Activated naive CD8-positive, alpha-beta T cell treated with anti-CD3 and anti-CD28 coated beads, Interleukin-2, amount 50 U/mL, for 24 hours (primary cell): ENCODE measurements around the gene PNPLA8.
"Not testable (repeated sequence)": the region's sequence is repeated elsewhere in the genome, so short reads cannot be mapped to it uniquely, and the experiment has no call there.

Experiments used
- ATAC-seq: fragments of 150-1000 bp; cut with Tn5 transposase; one replicate; pipeline ENCODE4 v1.10.0; 2021
- DNase-seq: peaks from one replicate; pipeline ENCODE4 v3.0.0; 2021
- H3K27ac Mint-ChIP-seq: one replicate; pipeline ENCODE4 v1.8.0; 2021; ENCODE audit warnings: mild to moderate bottlenecking, mixed read lengths
- H3K27me3 Mint-ChIP-seq: one replicate; pipeline ENCODE4 v1.8.0; 2021; ENCODE audit warnings: mixed read lengths
- H3K36me3 Mint-ChIP-seq: one replicate; pipeline ENCODE4 v1.8.0; 2021; ENCODE audit warnings: low read depth, mixed read lengths
- H3K4me1 Mint-ChIP-seq: one replicate; pipeline ENCODE4 v1.8.0; 2021; ENCODE audit warnings: mixed read lengths
- H3K4me3 Mint-ChIP-seq: one replicate; pipeline ENCODE4 v1.8.0; 2021; ENCODE audit warnings: mild to moderate bottlenecking, moderate library complexity, mixed read lengths
- H3K9me3 Mint-ChIP-seq: one replicate; pipeline ENCODE4 v1.8.0; 2021; ENCODE audit warnings: mixed read lengths

The PNPLA8 gene

DNA sequence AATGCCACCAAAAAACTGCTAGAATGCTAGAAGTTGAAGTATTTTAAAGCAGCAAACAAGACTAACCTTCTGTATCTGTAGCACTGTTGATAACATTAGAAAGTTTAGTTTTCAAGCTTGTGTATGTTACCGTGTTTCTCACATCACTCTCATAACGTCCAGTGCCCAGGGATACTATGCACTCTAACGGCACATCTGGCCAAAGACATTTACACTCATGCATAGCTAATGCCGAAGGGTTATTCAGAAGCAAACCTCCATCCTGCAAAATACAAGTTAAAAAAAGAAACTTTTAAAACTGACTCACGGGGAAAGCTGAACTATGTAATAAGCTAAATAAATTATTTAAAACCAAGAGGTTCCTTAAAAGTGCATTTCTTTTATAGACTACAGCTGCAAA, 46.8 kb downstream of the PNPLA8 start:
- no peaks in the 10 kb centered on the region for H3K4me1 Mint-ChIP-seq
- H3K36me3 Mint-ChIP-seq, result peaks cover 24% of the 10 kb centered on the region
- H3K27me3 Mint-ChIP-seq, result no peaks in the 10 kb centered on the region
- no peak overlapping the region for H3K27ac Mint-ChIP-seq
- no peak overlapping the region for H3K4me3 Mint-ChIP-seq
- no peak for DNase-seq
- H3K9me3 Mint-ChIP-seq, result no peaks in the 10 kb centered on the region
- ATAC-seq, result no peak

DNA sequence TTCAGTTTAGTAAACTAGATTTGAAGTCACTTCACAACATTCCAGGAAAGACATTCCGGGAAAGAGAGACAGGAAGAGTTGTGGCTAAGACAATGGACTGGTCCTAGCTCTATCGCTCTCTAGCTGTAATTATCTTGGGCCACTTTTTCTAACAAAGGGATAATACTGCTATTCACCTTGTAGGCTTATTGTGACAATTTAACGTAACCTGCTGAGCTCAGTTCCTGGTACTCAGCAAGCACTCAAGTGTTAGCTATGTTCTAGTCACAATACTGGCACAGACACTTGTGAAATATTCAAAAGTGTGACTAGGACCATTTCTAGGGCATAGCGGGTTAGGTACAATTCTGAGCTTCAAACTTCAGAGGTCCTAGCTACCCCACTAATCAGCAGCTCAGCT, 57.7 kb downstream of the PNPLA8 start:
- Mint-ChIP-seq H3K9me3 (no peaks in the 10 kb centered on the region), H3K27me3 (no peaks in the 10 kb centered on the region), H3K27ac (no peak overlapping the region), H3K4me1 (peaks cover 37% of the 10 kb centered on the region), H3K36me3 (no peaks in the 10 kb centered on the region), H3K4me3 (no peak overlapping the region)
- no peak for ATAC-seq
- DNase-seq, result no peak

DNA sequence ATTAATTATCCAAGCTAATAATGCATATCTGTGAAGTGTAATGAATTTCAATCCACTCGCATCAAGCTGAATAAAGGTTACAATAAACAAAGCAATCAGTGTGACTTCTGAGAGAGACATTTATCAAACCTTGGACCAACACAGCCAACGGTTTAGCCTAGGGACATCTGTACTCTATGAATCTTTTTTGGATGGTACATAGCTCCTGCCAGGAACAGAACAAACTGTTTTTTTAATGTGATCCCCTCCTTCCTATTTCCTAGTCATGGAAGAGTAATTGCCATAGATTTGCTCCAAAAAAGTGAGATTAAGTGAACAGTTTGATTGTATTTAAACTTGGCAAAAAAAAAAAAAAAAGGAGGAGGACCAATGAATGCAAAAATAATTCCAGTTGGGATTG, 58.5 kb downstream of the PNPLA8 start:
- H3K4me1 Mint-ChIP-seq, result peaks cover 45% of the 10 kb centered on the region

DNA sequence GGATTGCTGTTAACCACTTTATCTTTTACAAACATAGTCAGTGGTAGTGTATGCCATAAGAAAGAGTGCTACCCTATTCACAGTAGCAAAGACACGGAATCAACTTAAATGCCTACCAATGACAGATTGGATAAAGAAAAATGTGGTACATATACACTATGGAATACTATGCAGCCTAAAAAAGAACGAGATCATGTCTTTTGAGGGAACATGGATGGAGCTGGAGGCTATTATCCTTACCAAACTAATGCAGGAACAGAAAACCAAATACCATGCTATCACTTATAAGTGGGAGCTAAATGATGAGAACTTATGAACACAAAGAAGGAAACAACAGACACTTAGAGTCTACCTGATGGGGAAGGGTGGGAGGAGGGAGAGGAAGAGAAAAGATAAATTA, 59.6 kb downstream of the PNPLA8 start:
- not testable (repeated sequence) for H3K36me3 Mint-ChIP-seq, DNase-seq, H3K4me3 Mint-ChIP-seq, H3K9me3 Mint-ChIP-seq, ATAC-seq, H3K27ac Mint-ChIP-seq, H3K27me3 Mint-ChIP-seq
- H3K4me1 Mint-ChIP-seq, result peaks cover 52% of the 10 kb centered on the region

More for the DNA sequence above, 58.5 kb downstream of the PNPLA8 start:
- no peak overlapping the region for H3K27ac Mint-ChIP-seq
- no peaks in the 10 kb centered on the region for H3K36me3 Mint-ChIP-seq
- H3K4me3 Mint-ChIP-seq, result no peak overlapping the region
- peaks cover 2% of the 10 kb centered on the region for H3K27me3 Mint-ChIP-seq
- ATAC-seq (no peak), DNase-seq (no peak)
- no peaks in the 10 kb centered on the region for H3K9me3 Mint-ChIP-seq

DNA sequence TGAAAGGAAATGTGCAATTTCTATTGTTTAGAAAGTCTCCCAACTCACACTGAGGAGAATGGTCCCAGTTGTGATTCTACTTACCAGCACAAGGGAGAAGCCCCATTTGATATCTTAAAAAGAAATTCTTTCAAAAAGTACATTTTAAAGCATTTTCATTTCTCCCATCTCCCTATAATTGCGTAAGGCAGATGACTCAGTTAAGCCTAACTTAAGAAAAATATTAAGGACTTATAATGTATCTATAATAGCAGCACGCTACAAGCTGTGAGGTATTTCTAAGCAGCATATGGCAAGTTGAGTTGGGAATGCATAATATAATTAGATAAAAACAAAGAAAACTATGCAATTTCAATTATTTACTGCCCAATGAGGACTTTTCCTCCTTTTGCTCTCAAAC, 61.2 kb downstream of the PNPLA8 start:
- Mint-ChIP-seq H3K36me3 (no peaks in the 10 kb centered on the region), H3K9me3 (no peaks in the 10 kb centered on the region), H3K4me1 (peaks cover 56% of the 10 kb centered on the region), H3K27me3 (peaks cover 5% of the 10 kb centered on the region), H3K4me3 (no peak overlapping the region), H3K27ac (no peak overlapping the region)
- DNase-seq (no peak), ATAC-seq (no peak)

DNA sequence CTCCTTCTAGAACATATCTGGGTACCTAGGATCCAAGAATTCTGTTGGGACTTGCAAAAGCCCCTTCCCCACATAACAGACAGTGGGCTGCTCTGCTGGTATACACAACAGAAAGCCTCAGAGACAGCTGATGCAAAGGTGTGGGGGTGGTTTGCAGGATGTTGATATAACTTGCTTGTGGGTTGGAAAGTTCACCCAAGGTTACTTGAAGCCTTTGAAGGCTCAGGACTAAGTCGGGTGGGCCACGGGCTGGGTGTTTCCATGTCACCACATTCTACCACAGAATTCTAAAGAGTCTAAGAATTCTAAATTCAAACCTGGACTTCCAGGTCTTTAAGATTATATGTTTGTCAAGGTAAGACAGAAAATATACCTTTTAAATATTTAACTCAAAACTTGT, 62.3 kb downstream of the PNPLA8 start:
- H3K9me3 Mint-ChIP-seq, result no peaks in the 10 kb centered on the region
- H3K27ac Mint-ChIP-seq, result no peak overlapping the region
- H3K4me3 Mint-ChIP-seq, result no peak overlapping the region
- peak; percentile 80 for ATAC-seq
- peaks cover 54% of the 10 kb centered on the region for H3K4me1 Mint-ChIP-seq
- DNase-seq, result peak; percentile 28
- H3K27me3 Mint-ChIP-seq, result peaks cover 8% of the 10 kb centered on the region
- H3K36me3 Mint-ChIP-seq, result no peaks in the 10 kb centered on the region

DNA sequence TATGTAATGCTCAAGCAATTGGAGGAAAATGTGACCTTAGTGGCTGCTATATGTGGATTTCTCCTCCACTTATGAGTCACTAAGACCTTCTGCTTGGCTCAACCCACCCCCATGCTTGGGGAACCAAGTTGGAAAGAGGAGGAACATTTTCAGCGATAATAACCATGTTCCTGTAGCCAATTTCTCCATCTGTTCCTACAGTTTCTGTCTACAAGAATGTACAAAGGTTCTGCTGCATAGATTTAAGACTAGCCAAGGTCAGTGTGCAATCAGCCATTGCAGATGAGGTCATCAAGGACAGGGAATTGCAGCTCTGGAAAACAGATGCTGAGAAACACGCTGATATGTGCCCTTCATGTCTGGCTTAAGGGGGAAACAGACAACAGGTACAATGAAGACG, 64.1 kb downstream of the PNPLA8 start:
- ATAC-seq, result no peak
- DNase-seq, result no peak
- Mint-ChIP-seq H3K27me3 (peaks cover 24% of the 10 kb centered on the region), H3K27ac (no peak overlapping the region), H3K4me1 (peaks cover 51% of the 10 kb centered on the region), H3K9me3 (no peaks in the 10 kb centered on the region), H3K4me3 (no peak overlapping the region), H3K36me3 (no peaks in the 10 kb centered on the region)

DNA sequence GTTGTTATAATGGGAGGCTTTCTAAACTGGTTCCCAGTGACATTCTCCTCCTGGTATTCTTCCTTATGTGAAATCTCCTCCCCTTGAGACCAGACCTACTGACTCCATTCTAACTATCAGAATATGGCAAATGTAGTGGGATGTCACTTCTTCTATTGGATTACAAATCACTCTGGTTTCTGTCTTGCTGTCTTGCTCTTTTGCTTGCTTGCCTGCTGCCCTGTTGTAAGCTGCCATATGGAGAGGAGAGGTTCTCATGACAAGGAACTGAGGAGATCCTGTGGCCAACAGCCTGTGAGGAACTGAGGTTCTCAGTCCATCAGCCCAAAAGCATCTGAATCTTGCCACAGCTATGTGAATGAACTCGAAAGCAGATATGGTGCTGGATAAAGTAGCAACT, 65.0 kb downstream of the PNPLA8 start:
- Mint-ChIP-seq H3K27ac (no peak overlapping the region), H3K9me3 (no peaks in the 10 kb centered on the region), H3K4me3 (no peak overlapping the region), H3K36me3 (no peaks in the 10 kb centered on the region), H3K4me1 (peaks cover 54% of the 10 kb centered on the region), H3K27me3 (peaks cover 29% of the 10 kb centered on the region)
- no peak for ATAC-seq
- DNase-seq, result no peak

DNA sequence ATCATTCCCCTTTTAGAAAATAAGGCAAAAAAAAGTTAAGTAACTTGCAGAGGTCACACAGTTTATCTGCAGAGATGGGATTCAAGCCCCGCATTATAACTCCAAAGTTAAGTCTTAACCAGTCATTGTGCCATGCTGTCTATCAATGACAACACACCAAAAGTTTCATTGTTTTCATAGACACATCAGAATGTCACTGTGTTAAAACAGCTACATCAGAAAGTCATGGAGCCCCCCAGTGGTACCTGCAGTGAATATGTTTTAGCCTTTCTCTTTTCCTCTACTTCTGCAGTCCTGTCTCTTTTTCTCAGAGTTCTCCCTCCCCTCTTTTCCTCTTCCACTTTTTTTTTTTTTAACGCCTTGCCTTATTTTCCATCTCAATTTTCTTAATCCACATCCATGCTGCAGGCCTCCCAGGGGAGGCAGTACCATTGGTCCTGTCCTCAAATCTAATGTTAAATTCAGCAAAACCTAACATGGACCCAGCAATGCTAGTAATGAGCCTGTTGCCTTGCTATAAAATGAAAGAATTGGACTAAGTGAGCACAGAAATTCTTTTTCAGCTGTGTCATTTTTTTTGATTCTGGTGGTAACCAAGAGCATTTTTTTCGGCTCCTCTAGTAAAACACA, 65.9 kb downstream of the PNPLA8 start:
- Mint-ChIP-seq H3K4me1 (peaks cover 46% of the 10 kb centered on the region), H3K4me3 (no peak overlapping the region), H3K27ac (no peak overlapping the region), H3K36me3 (no peaks in the 10 kb centered on the region), H3K27me3 (peaks cover 29% of the 10 kb centered on the region), H3K9me3 (no peaks in the 10 kb centered on the region)
- DNase-seq, result peak; percentile 31
- peak; percentile 30 for ATAC-seq

DNA sequence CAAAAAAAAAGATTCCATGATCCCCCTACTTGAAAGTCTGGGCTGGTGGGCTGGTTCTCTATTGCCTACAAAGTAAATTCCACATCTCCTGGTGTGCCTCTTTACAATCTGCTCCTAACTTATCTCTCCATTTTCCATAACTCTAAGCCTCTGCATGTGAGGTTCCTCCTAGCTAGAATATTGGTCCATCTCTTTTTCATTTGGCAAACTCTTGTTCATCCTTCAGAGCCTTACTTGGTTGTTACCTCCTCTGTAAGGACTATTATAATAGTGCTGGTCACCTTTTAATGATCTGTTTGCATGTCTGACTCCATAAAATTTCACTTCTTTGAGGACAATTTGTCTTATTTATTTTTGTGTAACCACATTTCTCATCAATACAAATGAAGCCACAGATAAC, 68.1 kb downstream of the PNPLA8 start:
- Mint-ChIP-seq H3K36me3 (no peaks in the 10 kb centered on the region), H3K4me3 (no peak overlapping the region), H3K4me1 (peaks cover 43% of the 10 kb centered on the region), H3K27me3 (peaks cover 29% of the 10 kb centered on the region), H3K27ac (no peak overlapping the region), H3K9me3 (no peaks in the 10 kb centered on the region)
- ATAC-seq (no peak), DNase-seq (no peak)

DNA sequence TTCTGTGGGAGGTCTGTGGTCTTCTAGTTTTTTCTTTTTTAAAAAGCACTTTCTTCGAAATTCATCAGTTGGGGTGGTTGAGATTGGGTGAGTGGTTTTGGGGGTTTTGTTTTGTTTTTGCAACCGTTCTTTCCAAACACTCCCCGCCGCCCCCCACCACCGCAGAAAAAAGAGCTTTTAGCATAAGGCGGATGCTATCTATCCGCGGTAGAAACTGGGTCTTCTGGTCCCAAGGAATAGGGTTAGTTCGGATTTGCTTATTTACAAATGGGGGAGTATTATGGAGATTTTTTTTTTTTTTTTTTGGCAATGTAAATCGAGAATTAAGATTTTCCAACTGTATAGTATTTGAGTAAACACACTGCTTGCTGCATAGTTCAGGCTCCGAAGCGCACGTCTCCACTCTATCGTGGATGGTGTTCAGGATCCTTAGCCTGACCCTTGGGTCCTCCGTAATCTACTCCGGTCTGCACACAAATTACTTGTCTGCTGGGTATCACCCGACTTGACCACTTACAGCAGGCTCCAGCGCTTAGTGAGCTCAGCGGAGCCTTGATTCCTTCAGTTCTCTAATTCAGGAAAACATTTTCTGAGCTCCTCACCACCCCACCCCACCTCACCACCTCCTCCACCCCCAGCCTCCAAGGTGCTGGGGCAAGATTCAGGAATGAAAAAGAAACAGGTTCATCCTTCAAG, 68.9 kb downstream of the PNPLA8 start:
- Mint-ChIP-seq H3K27ac (no peak overlapping the region), H3K4me1 (peaks cover 41% of the 10 kb centered on the region), H3K4me3 (peak overlapping the region; percentile 55), H3K9me3 (no peaks in the 10 kb centered on the region), H3K36me3 (no peaks in the 10 kb centered on the region), H3K27me3 (peaks cover 30% of the 10 kb centered on the region)
- ATAC-seq, result no peak
- no peak for DNase-seq

DNA sequence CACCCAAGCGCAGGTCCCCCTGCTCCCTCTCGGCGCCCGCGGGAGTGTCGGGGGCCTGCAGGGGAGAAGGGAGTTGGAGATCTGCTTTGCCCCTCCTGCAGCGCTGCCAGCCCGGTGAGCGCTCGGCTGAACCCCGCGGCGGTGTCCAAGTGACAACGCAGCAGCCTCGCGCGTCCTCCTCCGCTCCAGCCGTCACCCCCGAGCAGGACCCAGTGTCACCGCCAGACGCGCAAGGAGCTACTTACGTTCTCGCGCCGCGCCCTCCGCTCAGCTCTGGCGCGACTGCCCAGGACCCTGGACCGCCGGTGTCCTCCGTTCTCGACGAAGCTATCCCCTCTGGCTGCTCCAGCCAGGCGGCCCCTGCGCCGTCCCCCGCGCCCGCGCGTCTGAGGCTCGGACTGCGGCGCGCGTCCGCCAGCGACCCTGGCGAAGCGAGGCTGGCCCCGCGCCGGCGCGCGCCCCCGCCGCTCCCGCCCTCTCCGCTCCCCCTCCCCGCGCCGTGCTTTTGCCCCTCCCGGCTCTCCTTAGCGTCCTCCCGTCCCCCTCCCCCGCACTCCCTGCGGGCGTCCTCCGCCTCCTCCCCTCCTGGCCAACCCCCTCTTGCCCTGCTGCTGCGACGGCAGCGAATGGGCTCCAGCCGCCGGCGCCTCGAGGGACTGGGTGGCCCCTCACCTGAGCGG, 69.8 kb downstream of the PNPLA8 start, which contains the start of gene NRCAM:
Gene NRCAM, minus strand, starts transcription at position 439 of the 680 bp plus-strand sequence. CDS start 216,372 bp downstream, outside the sequence.
- H3K4me3 Mint-ChIP-seq, result peak within 1 kb of the TSS; percentile 76
- peak; percentile 58 for DNase-seq
- no peak within 1 kb of the TSS for H3K27ac Mint-ChIP-seq
- H3K27me3 Mint-ChIP-seq, result peaks cover 32% of the 10 kb centered on the region
- H3K4me1 Mint-ChIP-seq, result peaks cover 41% of the 10 kb centered on the region
- H3K36me3 Mint-ChIP-seq, result no peaks in the 10 kb centered on the region
- H3K9me3 Mint-ChIP-seq, result no peaks in the 10 kb centered on the region
- peak; percentile 56 for ATAC-seq

DNA sequence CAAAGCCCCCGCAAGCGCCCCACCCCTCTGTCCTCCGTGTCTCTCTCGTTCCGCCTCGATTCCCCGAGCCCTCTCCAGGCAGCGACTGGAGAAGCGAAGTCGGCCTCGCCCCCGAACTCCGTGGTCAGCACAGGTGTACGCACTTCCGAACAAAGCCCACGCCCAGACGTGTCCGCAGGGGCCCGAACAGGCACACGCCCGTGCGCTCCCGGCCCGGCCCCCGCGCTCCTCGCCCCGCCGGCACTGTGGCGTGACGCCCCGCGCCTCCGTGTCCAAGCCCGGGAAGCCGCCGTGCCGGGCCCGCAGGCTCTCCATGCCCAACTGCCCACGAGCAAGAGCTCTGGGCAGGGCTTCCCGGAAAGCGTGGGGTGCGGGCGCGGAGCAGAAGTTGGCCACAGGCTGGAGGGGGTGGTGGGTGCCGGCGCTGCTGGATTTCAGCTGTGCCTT, 70.4 kb downstream of the PNPLA8 start:
- DNase-seq, result no peak
- no peak overlapping the region for H3K27ac Mint-ChIP-seq
- ATAC-seq, result peak; percentile 9
- no peaks in the 10 kb centered on the region for H3K9me3 Mint-ChIP-seq
- H3K4me1 Mint-ChIP-seq, result peaks cover 43% of the 10 kb centered on the region
- no peaks in the 10 kb centered on the region for H3K36me3 Mint-ChIP-seq
- peaks cover 32% of the 10 kb centered on the region for H3K27me3 Mint-ChIP-seq
- H3K4me3 Mint-ChIP-seq, result peak overlapping the region; percentile 76

DNA sequence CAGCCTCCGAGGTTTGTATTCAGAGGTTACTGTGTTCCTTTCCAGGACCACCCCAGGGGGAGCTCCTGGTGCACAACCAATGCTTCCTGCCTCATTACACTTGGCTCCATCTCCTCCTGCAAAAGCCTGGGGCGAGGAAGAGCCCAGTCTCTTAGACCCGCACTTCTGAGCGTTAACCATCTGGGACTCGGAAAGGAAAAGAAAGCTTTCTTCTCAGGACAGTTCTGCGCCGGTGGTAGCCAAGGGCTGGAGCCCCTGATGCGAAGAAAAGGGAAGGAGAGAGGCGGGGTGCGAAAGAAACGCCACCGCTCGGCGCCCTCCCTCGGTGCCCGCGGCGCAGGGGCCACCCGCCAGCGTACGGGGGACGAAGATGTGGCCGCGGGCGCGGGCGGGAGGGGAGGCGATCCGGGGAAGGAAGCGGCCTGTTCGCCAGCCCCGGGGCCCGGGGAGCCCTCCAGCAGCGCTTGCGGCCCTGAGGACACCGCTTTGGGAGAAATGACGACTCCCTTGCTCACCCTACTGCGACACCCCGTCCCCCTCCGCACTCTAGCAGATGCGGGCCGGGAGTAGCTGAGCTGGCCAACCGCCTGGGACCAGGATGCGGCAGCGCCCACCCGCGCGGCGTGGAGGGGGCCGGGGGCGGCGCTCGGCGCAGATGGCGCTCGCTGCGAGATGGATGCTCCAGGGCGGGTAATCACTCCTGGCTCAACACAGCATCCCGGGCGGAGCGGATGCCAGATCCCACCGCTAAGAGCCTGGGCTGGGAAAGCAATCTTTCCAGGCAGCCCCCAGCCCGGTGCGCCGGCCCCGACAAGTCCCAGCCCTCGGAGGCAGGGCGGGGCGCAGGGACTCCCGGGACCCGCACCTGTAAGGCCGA, 71.0 kb downstream of the PNPLA8 start:
- ATAC-seq (peak; percentile 53), DNase-seq (peak; percentile 31)
- H3K4me1 Mint-ChIP-seq, result peaks cover 44% of the 10 kb centered on the region
- peak overlapping the region; percentile 76 for H3K4me3 Mint-ChIP-seq
- no peak overlapping the region for H3K27ac Mint-ChIP-seq
- H3K27me3 Mint-ChIP-seq, result peaks cover 31% of the 10 kb centered on the region
- H3K36me3 Mint-ChIP-seq, result no peaks in the 10 kb centered on the region
- no peaks in the 10 kb centered on the region for H3K9me3 Mint-ChIP-seq
